Keratinocyte (primary cell): Measurements from ENCODE around the gene ADAMTS16.

ENCODE experiments used
- CTCF ChIP-seq, 3 experiments: IDR thresholded peaks in 1 of 3; conservative IDR thresholded peaks in 1 of 3; optimal IDR thresholded peaks in 1 of 3; 2 replicates in 2 of 3; 3 replicates in 1 of 3; pipeline versions ENCODE3 to v1.5.1; 2011; ENCODE audit warnings: low read length in 3 of 3, mild to moderate bottlenecking in 3 of 3, moderate library complexity in 2 of 3, control low read depth in 1 of 3, inconsistent platforms in 1 of 3; ENCODE audit not compliant: insufficient read depth in 2 of 3; ENCODE audit errors: extremely low read depth in 1 of 3
- EZH2 ChIP-seq: IDR thresholded peaks from one replicate; pipeline ENCODE4 v1.6.1; 2012; ENCODE audit warnings: inconsistent platforms, mild to moderate bottlenecking, low read length, moderate library complexity

GRCh38 chr5:5128766-5129165 is 11.4 kb upstream of the ADAMTS16 start:
- TF ChIP-seq CTCF (optimal IDR thresholded peaks at IDR 0.05 in 1 of 3, IDR thresholded peaks at IDR 0.05 in 1 of 3, conservative IDR thresholded peaks at IDR 0.05 in 1 of 3; ENCODE audit: extremely low read depth in 1 of 3, insufficient read depth in 2 of 3, low read length in 3 of 3) (no peak), EZH2 (no peak)
